Neuronal stem cell (in vitro differentiated cells): ENCODE measurements around the gene FAM107B.

Experiments
- DNase-seq: peaks from one replicate; pipeline ENCODE4 v3.0.0-alpha.2; 2013; ENCODE audit warnings: low spot score
- H2AFZ ChIP-seq: one replicate; pipeline ENCODE4 v1.6.1; 2013; ENCODE audit warnings: mild to moderate bottlenecking, low read length, inconsistent platforms
- H2AK5ac ChIP-seq: 2 replicates; pipeline ENCODE4 v1.6.1; 2013; ENCODE audit warnings: low read depth, mild to moderate bottlenecking, inconsistent platforms, low read length, moderate library complexity, mixed read lengths
- H2BK120ac ChIP-seq: 2 replicates; pipeline ENCODE4 v1.6.1; 2013; ENCODE audit warnings: low read depth, mild to moderate bottlenecking, inconsistent platforms, low read length, moderate library complexity, mixed read lengths
- H2BK12ac ChIP-seq: one replicate; pipeline ENCODE4 v1.6.1; 2013; ENCODE audit warnings: low read length, inconsistent platforms
- H2BK15ac ChIP-seq: 2 replicates; pipeline ENCODE4 v1.6.1; 2013; ENCODE audit warnings: mild to moderate bottlenecking, low read length, inconsistent platforms, mixed read lengths
- H2BK5ac ChIP-seq: one replicate; pipeline ENCODE4 v1.6.1; 2013; ENCODE audit warnings: inconsistent platforms, mild to moderate bottlenecking, low read length, moderate library complexity
- H3K14ac ChIP-seq: one replicate; pipeline ENCODE4 v1.6.1; 2013; ENCODE audit warnings: low read length, inconsistent platforms
- H3K18ac ChIP-seq: 2 replicates; pipeline ENCODE4 v1.6.1; 2013; ENCODE audit warnings: low read length, inconsistent platforms
- H3K23ac ChIP-seq: 2 replicates; pipeline ENCODE4 v1.6.1; 2013; ENCODE audit warnings: low read depth, mild to moderate bottlenecking, mixed read lengths, low read length, inconsistent platforms; ENCODE audit not compliant: poor library complexity
- H3K27ac ChIP-seq: replicated peaks from 3 replicates; pipeline ENCODE4 v1.5.1; 2013; ENCODE audit warnings: low read length, inconsistent platforms
- H3K27me3 ChIP-seq, 3 experiments: 2 replicates each; pipeline ENCODE4 v1.6.1; 2013; ENCODE audit warnings: low read length in 3 of 3, mild to moderate bottlenecking in 2 of 3, inconsistent platforms in 1 of 3, low read depth in 1 of 3, mixed read lengths in 1 of 3, moderate library complexity in 1 of 3; ENCODE audit not compliant: control insufficient read depth in 3 of 3, insufficient read depth in 3 of 3
- H3K36me3 ChIP-seq, 2 donors: replicated peaks in 1 of 2; 2 replicates each; pipeline ENCODE4 v1.6.1; 2013; ENCODE audit warnings: low read length in 2 of 2; ENCODE audit not compliant: control insufficient read depth in 2 of 2, insufficient read depth in 2 of 2
- H3K4ac ChIP-seq: 2 replicates; pipeline ENCODE4 v1.6.1; 2013; ENCODE audit warnings: inconsistent platforms, mild to moderate bottlenecking, low read length, moderate library complexity
- H3K4me1 ChIP-seq, 2 donors: 1 replicate in 1 of 2; 2 replicates in 1 of 2; pipeline ENCODE4 v1.6.1; 2013; ENCODE audit warnings: low read length in 2 of 2, low read depth in 1 of 2; ENCODE audit not compliant: control insufficient read depth in 2 of 2, insufficient read depth in 1 of 2
- H3K4me2 ChIP-seq: one replicate; pipeline ENCODE4 v1.6.1; 2013; ENCODE audit warnings: mild to moderate bottlenecking, low read length, inconsistent platforms; ENCODE audit not compliant: insufficient read depth, poor library complexity, severe bottlenecking
- H3K4me3 ChIP-seq, 2 donors: 2 replicates each; pipeline ENCODE4 v1.5.1; 2013; ENCODE audit warnings: low read length in 2 of 2, mild to moderate bottlenecking in 2 of 2, inconsistent platforms in 1 of 2, moderate library complexity in 1 of 2
- H3K79me1 ChIP-seq: one replicate; pipeline ENCODE4 v1.6.1; 2013; ENCODE audit warnings: low read depth, mild to moderate bottlenecking, inconsistent platforms, low read length, moderate library complexity
- H3K9ac ChIP-seq: one replicate; pipeline ENCODE4 v1.6.1; 2013; ENCODE audit warnings: mild to moderate bottlenecking, low read depth, low read length, inconsistent platforms; ENCODE audit not compliant: poor library complexity
- H3K9me3 ChIP-seq, 2 donors: replicated peaks in 1 of 2; 2 replicates each; pipeline versions ENCODE3 to v1.6.1; 2013; ENCODE audit warnings: low read length in 2 of 2, mild to moderate bottlenecking in 2 of 2, inconsistent platforms in 1 of 2, low read depth in 1 of 2, mixed read lengths in 1 of 2, moderate library complexity in 1 of 2; ENCODE audit not compliant: control insufficient read depth in 2 of 2, insufficient read depth in 1 of 2
- H4K8ac ChIP-seq: one replicate; pipeline ENCODE4 v1.6.1; 2013; ENCODE audit warnings: low read depth, mild to moderate bottlenecking, inconsistent platforms, low read length, moderate library complexity
- H4K91ac ChIP-seq: one replicate; pipeline ENCODE4 v1.6.1; 2013; ENCODE audit warnings: low read length, low read depth, mild to moderate bottlenecking, inconsistent platforms; ENCODE audit not compliant: poor library complexity
- WGBS, 2 donors: extraction: QIAGEN DNeasy Blood & Tissue Kit; methylation state at CpG; one replicate each; pipeline ENCODE4 v1.1.7; 2013; ENCODE audit warnings: missing lambda C conversion rate in 2 of 2, mixed read lengths in 1 of 2; ENCODE audit not compliant: insufficient read length in 2 of 2, insufficient replicate concordance in 1 of 2; ENCODE audit errors: extremely low coverage in 2 of 2; 5-methylcytosine and 5-hydroxymethylcytosine counted together

The FAM107B gene

DNA sequence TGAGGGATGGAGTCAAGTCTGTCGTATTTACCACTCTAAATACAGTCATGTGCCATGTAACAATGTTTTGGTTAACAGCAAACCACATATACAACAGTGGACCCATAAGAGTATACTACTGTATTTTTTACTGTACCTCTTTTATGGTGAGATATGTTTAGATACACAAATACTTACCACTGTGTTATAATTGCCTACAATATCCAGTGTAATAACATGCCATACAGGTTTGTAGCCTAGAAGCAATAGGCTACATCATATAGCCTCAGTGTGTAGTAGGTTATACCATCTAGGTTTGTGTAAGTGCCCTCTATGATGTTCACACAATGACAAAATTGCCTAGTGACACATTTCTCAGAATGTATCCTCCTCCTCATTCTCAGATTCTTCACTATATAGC, 110.4 kb downstream of the FAM107B start:
- H3K79me1 ChIP-seq = no peaks in the 10 kb centered on the region

DNA sequence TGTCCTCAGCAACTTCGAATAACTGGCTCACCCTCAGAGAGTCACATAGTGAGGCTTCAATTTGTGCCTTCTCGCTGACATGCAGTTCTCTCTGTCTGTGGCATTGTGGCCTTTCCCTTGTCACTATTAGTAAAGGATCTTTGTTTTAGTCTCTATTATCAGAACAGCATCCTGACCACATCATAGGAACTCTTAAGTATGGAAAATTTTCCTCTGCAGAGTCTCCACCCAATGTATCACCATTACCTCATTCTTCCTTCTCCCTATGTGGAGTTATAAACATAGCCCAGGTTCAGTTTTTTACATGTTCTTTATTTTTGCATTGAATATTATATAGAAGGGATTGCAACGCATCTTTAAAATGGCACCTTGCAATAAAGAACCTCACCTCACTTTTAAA, 112.9 kb downstream of the FAM107B start:
- Histone ChIP-seq H2AK5ac (no peak overlapping the region), H3K4me1 (no peaks in the 10 kb centered on the region), H4K8ac (no peak overlapping the region), H2AFZ (no peak overlapping the region), H3K4me2 (no peak overlapping the region), H3K27ac (no peak overlapping the region), H2BK120ac (no peak overlapping the region), H2BK15ac (no peak overlapping the region), H2BK12ac (no peak overlapping the region), H2BK5ac (no peak overlapping the region), H3K36me3 (no peaks in the 10 kb centered on the region), H3K18ac (no peak overlapping the region), H3K79me1 (no peaks in the 10 kb centered on the region), H3K4me3 (no peak overlapping the region), H3K9ac (no peak overlapping the region), H3K23ac (no peak overlapping the region), H3K4ac (no peak overlapping the region), H4K91ac (no peak overlapping the region), H3K27me3 (no peaks in the 10 kb centered on the region), H3K9me3 (no peaks in the 10 kb centered on the region), H3K14ac (no peak overlapping the region)
- no peak for DNase-seq
- no CpG with 5 or more reads among the region's 3 CpGs for WGBS, 2 donors

More for the DNA sequence above, 110.4 kb downstream of the FAM107B start:
- no peaks in the 10 kb centered on the region for H3K9me3 ChIP-seq
- H3K4me3 ChIP-seq = no peak overlapping the region
- no peak overlapping the region for H3K4me2 ChIP-seq
- H4K8ac ChIP-seq = no peak overlapping the region
- H3K36me3 ChIP-seq = no peaks in the 10 kb centered on the region
- no peak overlapping the region for H3K18ac ChIP-seq
- no peaks in the 10 kb centered on the region for H3K27me3 ChIP-seq
- H2BK120ac ChIP-seq = no peak overlapping the region
- no peak overlapping the region for H2BK12ac ChIP-seq
- H3K9ac ChIP-seq = no peak overlapping the region
- DNase-seq = no peak
- no peak overlapping the region for H3K14ac ChIP-seq
- no peak overlapping the region for H2AK5ac ChIP-seq
- H3K4ac ChIP-seq = no peak overlapping the region
- no peak overlapping the region for H2BK15ac ChIP-seq
- no peak overlapping the region for H3K23ac ChIP-seq
- H2AFZ ChIP-seq = no peak overlapping the region
- H3K27ac ChIP-seq = no peak overlapping the region
- H4K91ac ChIP-seq = no peak overlapping the region
- H2BK5ac ChIP-seq = no peak overlapping the region
- H3K4me1 ChIP-seq = no peaks in the 10 kb centered on the region
- no CpG with 5 or more reads among the region's 1 CpG for WGBS, 2 donors

DNA sequence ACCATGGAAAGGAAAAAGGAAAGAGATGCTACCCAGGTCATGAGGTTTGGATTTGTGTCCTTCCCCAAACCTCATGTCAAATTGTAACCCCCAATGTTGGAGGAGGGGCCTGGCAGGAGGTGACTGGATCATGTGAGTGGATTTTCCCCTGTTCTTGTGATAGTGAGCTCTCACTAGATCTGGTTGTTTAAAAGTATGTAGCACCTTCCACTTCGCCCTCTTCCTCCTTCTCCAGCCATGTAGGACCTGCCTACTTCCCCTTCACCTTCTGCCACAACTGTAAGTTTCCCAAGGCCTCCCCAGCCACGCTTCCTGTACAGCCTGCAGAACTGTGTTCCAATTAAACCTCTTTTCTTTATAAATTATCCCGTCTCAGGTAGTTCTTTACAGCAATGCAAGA, 113.9 kb downstream of the FAM107B start:
- no CpG with 5 or more reads among the region's 3 CpGs for WGBS, 2 donors
- H3K4me2 ChIP-seq = no peak overlapping the region
- H3K4ac ChIP-seq = no peak overlapping the region

DNA sequence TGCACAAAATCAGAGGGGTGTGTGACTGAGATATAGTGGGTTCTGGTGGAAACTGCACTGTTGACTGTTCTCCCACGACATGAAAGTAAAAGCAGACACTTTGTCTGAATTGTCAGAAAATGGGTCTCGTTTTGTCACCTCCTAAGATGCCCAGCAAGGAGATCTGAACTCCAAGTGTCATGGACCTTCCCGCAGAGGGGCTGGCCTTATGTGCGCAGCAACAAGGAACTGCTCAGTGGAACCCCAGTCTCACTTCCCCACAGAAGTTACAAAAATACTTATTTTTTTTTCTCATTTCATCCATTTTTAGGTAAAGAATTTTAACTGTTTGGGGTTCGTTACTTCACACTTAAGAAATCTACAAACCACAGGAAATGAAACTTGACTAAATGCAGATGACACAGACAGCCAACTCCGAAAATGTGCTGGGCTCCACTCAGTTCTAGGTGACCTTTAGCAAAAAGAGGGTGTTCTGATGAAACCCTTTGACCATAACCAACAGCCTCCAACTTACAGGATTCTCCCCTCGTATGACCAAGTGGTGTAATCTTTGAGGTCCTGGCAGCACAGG, 115.0 kb downstream of the FAM107B start:
- no peak overlapping the region for H3K4me3 ChIP-seq
- WGBS, 2 donors = no CpG with 5 or more reads among the region's 7 CpGs

More for the DNA sequence above, 113.9 kb downstream of the FAM107B start:
- H3K36me3 ChIP-seq = no peaks in the 10 kb centered on the region
- no peak overlapping the region for H3K27ac ChIP-seq
- H2BK15ac ChIP-seq = no peak overlapping the region
- no peak overlapping the region for H2BK120ac ChIP-seq
- H3K79me1 ChIP-seq = no peaks in the 10 kb centered on the region
- peaks cover 0 to under 1% of the 10 kb centered on the region in 2 donors for H3K4me1 ChIP-seq
- H3K9ac ChIP-seq = no peak overlapping the region
- no peak overlapping the region for H3K4me3 ChIP-seq
- no peak overlapping the region for H3K18ac ChIP-seq
- H3K27me3 ChIP-seq = no peaks in the 10 kb centered on the region
- no peak overlapping the region for H3K14ac ChIP-seq
- H3K23ac ChIP-seq = no peak overlapping the region
- no peak for DNase-seq
- no peak overlapping the region for H2BK5ac ChIP-seq
- H2AK5ac ChIP-seq = no peak overlapping the region
- H4K91ac ChIP-seq = no peak overlapping the region
- H2AFZ ChIP-seq = no peak overlapping the region
- H2BK12ac ChIP-seq = no peak overlapping the region
- H3K9me3 ChIP-seq = no peaks in the 10 kb centered on the region
- no peak overlapping the region for H4K8ac ChIP-seq

More for the DNA sequence above, 115.0 kb downstream of the FAM107B start:
- Histone ChIP-seq H3K4me1 (peaks cover 3 to 9% of the 10 kb centered on the region in 2 donors), H3K4me2 (no peak overlapping the region), H2BK12ac (no peak overlapping the region), H4K91ac (no peak overlapping the region), H2AK5ac (no peak overlapping the region), H3K27me3 (no peaks in the 10 kb centered on the region), H3K36me3 (no peaks in the 10 kb centered on the region), H3K9ac (no peak overlapping the region), H2BK5ac (no peak overlapping the region), H3K79me1 (no peaks in the 10 kb centered on the region), H2BK15ac (no peak overlapping the region), H3K27ac (no peak overlapping the region), H2AFZ (no peak overlapping the region), H3K4ac (no peak overlapping the region), H3K18ac (no peak overlapping the region), H2BK120ac (no peak overlapping the region), H3K14ac (no peak overlapping the region), H3K23ac (no peak overlapping the region), H3K9me3 (no peaks in the 10 kb centered on the region), H4K8ac (no peak overlapping the region)
- DNase-seq = no peak
